ENCODE results near the gene RBKS. TPM values are rescaled to one million over a fixed set of nuclear protein-coding genes. Genes with fewer than 3 reads are reported as not detected.
"Not testable (repeated sequence)": the region's sequence is repeated elsewhere in the genome, so short reads cannot be mapped to it uniquely, and the experiment has no call there.

The RBKS gene
- total RNA-seq, 1 experiment from 2014 or later, result 3.3 TPM

GRCh38 chr2:27747827-27748352, 142.3 kb downstream of the RBKS start:
- intact Hi-C loops (cut with micrococcal nuclease; ENCODE audit: unreplicated experiment), result no loop called here
- Mint-ChIP-seq H3K9me3 (ENCODE audit: low read depth, unreplicated experiment) (peaks cover 9% of the 10 kb centered on the region), H3K36me3 (ENCODE audit: insufficient read depth, unreplicated experiment) (peaks cover 8% of the 10 kb centered on the region), H3K4me3 (ENCODE audit: low read depth, unreplicated experiment) (no peak overlapping the region), H3K27ac (ENCODE audit: unreplicated experiment) (no peak overlapping the region), H3K27me3 (ENCODE audit: unreplicated experiment) (no peaks in the 10 kb centered on the region), H3K4me1 (ENCODE audit: low read depth, unreplicated experiment) (peaks cover 14% of the 10 kb centered on the region)
- CTCF ChIA-PET, result no interaction called here
- no TSS peak for BruUV-seq (replicated peaks)
- no peak for TF ChIP-seq CTCF (IDR thresholded peaks at IDR 0.05; ENCODE audit: unreplicated experiment)
- DNase-seq, result no peak

GRCh38 chr2:27746325-27746724, 143.9 kb downstream of the RBKS start:
- no peaks in the 10 kb centered on the region for H3K27me3 Mint-ChIP-seq (ENCODE audit: unreplicated experiment)
- H3K9me3 Mint-ChIP-seq (ENCODE audit: low read depth, unreplicated experiment), result peaks cover 9% of the 10 kb centered on the region
- DNase-seq, result no peak
- intact Hi-C loops (cut with micrococcal nuclease; ENCODE audit: unreplicated experiment), result no loop called here
- no TSS peak for BruUV-seq (replicated peaks)
- H3K36me3 Mint-ChIP-seq (ENCODE audit: insufficient read depth, unreplicated experiment), result no peaks in the 10 kb centered on the region
- H3K27ac Mint-ChIP-seq (ENCODE audit: unreplicated experiment), result no peak overlapping the region
- CTCF ChIA-PET, result no interaction called here
- no peak overlapping the region for H3K4me3 Mint-ChIP-seq (ENCODE audit: low read depth, unreplicated experiment)
- no peak for TF ChIP-seq CTCF (IDR thresholded peaks at IDR 0.05; ENCODE audit: unreplicated experiment)
- no peaks in the 10 kb centered on the region for H3K4me1 Mint-ChIP-seq (ENCODE audit: low read depth, unreplicated experiment)

- H3K4me3 Mint-ChIP-seq (ENCODE audit: low read depth, unreplicated experiment); H3K9me3 Mint-ChIP-seq (ENCODE audit: low read depth, unreplicated experiment); DNase-seq; H3K4me1 Mint-ChIP-seq (ENCODE audit: low read depth, unreplicated experiment); H3K36me3 Mint-ChIP-seq (ENCODE audit: insufficient read depth, unreplicated experiment); intact Hi-C loops (cut with micrococcal nuclease; ENCODE audit: unreplicated experiment); H3K27me3 Mint-ChIP-seq (ENCODE audit: unreplicated experiment); H3K27ac Mint-ChIP-seq (ENCODE audit: unreplicated experiment); BruUV-seq (replicated peaks): not testable (repeated sequence)
- CTCF ChIA-PET, result interaction anchor here (0.7 kb wide), 1 partner anchor 39 kb away, joined by 3 read pairs; no protein-coding TSS in a partner anchor
Observed at GRCh38 chr2:27745494-27745893, 144.7 kb downstream of the RBKS start.

- Mint-ChIP-seq H3K27me3 (ENCODE audit: unreplicated experiment) (no peaks in the 10 kb centered on the region), H3K4me3 (ENCODE audit: low read depth, unreplicated experiment) (no peak overlapping the region), H3K27ac (ENCODE audit: unreplicated experiment) (no peak overlapping the region), H3K9me3 (ENCODE audit: low read depth, unreplicated experiment) (no peaks in the 10 kb centered on the region), H3K4me1 (ENCODE audit: low read depth, unreplicated experiment) (peaks cover 14% of the 10 kb centered on the region), H3K36me3 (ENCODE audit: insufficient read depth, unreplicated experiment) (no peaks in the 10 kb centered on the region)
- CTCF ChIA-PET, result interaction anchor here (0.7 kb wide), 1 partner anchor 326 kb away, joined by 3 read pairs; no protein-coding TSS in a partner anchor
- intact Hi-C loops (cut with micrococcal nuclease; ENCODE audit: unreplicated experiment), result no loop called here
- DNase-seq, result no peak
- no TSS peak for BruUV-seq (replicated peaks)
- no peak for TF ChIP-seq CTCF (IDR thresholded peaks at IDR 0.05; ENCODE audit: unreplicated experiment)
Observed at GRCh38 chr2:27742571-27742970, 147.6 kb downstream of the RBKS start.

GRCh38 chr2:27741673-27742072, 148.5 kb downstream of the RBKS start:
- BruUV-seq (replicated peaks), result no TSS peak
- H3K4me3 Mint-ChIP-seq (ENCODE audit: low read depth, unreplicated experiment), result no peak overlapping the region
- H3K4me1 Mint-ChIP-seq (ENCODE audit: low read depth, unreplicated experiment), result peaks cover 23% of the 10 kb centered on the region
- no peaks in the 10 kb centered on the region for H3K27me3 Mint-ChIP-seq (ENCODE audit: unreplicated experiment)
- no peak for TF ChIP-seq CTCF (IDR thresholded peaks at IDR 0.05; ENCODE audit: unreplicated experiment)
- H3K36me3 Mint-ChIP-seq (ENCODE audit: insufficient read depth, unreplicated experiment), result no peaks in the 10 kb centered on the region
- no peak for DNase-seq
- no peaks in the 10 kb centered on the region for H3K9me3 Mint-ChIP-seq (ENCODE audit: low read depth, unreplicated experiment)
- intact Hi-C loops (cut with micrococcal nuclease; ENCODE audit: unreplicated experiment), result no loop called here
- CTCF ChIA-PET, result no interaction called here
- H3K27ac Mint-ChIP-seq (ENCODE audit: unreplicated experiment), result no peak overlapping the region
